HG02759 (cell line): Measurements from ENCODE around the gene GPR183.

Source experiments
- ATAC-seq: cut with Tn5 transposase; IDR thresholded peaks from one replicate; pipeline ENCODE4 v1.9.1; 2021; ENCODE audit warnings: mild to moderate bottlenecking, moderate library complexity; ENCODE audit not compliant: unreplicated experiment

GPR183 gene

GRCh38 chr13:99273128-99273527 lies 34.1 kb downstream of the GPR183 start:
- ATAC-seq: no peak

- no peak for ATAC-seq
Measured at GRCh38 chr13:99272481-99272880, 34.7 kb downstream of the GPR183 start.

DNA sequence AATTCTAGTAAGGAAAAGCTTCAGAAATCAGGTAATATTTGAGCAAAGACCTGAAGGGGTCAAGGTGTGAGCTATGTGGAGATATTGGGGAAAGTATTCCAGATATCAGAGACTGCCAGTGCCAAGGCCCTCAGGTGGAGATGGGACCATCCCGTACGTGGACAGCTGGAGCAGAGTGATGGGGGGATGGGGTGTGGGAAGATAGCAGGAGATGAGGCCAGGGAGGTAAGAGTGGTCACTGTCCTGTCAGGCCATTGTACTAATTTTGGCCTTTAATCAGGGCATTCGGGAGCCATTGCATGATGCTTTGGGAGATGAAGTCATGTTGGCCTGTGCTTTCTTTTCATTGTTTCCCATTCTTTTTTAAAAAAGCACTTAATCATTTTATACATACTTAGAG lies 36.0 kb downstream of the GPR183 start:
- no peak for ATAC-seq

DNA sequence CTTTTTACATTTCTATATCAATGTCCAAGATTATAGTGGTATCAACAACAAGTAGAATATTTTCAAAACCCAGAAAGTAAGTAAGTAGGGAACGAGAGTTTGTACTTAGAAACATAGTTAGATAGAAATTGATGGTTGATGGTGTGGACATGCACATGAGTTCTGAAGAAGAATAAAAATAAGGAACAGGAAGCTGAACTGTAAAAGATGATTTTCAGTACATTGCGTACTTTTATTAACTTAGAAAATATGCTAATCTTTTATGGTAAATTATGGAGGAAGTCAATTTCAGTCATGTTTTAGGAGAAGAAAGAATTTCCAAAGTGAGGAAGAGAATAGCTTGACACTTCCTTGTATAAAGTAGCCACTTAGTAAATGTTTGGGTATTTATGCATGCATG lies 36.7 kb downstream of the GPR183 start:
- ATAC-seq: no peak

DNA sequence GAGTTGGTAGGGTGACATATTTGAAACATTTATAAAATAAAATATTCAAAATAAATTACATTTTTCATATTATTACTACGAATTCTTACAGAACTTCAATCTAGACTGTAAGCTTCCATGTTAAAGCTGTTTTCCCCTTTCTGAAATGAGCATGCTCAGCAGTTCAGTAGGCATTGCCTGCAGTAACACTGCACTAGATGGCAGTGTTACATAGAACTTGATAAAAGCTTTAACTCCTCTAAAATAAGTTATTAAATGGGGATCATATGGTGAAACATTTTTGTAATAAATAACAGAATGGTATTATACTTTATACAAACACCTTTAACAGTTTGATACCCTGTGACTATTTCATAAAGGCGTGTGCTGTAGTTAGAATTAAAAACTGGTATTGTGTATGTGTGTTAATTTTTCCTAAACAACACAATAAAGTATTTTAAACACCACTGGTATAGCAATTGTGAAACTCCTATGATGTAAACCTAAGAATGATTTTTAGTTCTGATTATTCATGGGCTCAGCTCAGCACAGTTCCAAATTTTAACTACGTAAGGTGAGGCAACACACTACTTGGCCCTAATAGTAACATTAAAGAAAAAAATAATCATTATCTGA lies 37.5 kb downstream of the GPR183 start:
- peak; percentile 80 for ATAC-seq

DNA sequence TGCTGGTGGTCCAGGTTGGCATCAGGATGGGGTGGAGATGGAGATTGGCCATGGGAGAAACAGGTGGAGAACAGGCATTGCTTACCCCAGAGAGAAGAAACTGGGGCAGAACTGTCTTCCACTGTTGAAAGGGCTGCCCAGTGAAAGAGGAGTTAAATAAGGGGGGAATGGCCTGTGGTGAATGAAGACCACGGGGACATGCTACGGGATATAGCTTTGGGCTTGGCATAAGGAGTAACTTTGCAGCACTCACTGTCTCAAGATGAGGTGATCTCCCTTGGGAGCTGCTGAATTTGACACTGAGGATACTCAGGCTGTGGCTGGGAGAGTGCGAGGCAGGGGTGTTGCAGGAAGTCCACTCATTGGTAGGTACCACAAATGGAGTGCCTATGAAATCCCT lies 38.4 kb downstream of the GPR183 start:
- no peak for ATAC-seq

DNA sequence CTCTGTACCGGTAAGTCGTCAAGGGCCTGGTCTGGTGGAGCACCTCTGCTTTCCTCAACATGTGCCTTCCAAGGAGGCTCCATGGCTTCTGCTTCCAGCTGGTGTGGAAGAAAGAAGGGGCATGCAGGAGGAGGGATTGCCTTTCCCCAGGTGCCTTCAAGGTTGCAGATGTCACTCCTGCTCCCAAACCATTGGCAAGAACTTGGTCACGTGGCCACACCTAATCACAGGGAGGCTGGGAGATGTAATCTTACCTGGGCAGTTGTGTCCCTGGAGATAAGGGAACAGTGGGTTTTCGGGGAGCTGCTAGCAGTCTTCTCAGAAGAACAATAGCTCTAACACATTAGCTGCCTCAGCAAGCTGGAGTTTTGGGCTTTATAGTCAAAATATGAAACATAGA lies 39.3 kb downstream of the GPR183 start:
- no peak for ATAC-seq

DNA sequence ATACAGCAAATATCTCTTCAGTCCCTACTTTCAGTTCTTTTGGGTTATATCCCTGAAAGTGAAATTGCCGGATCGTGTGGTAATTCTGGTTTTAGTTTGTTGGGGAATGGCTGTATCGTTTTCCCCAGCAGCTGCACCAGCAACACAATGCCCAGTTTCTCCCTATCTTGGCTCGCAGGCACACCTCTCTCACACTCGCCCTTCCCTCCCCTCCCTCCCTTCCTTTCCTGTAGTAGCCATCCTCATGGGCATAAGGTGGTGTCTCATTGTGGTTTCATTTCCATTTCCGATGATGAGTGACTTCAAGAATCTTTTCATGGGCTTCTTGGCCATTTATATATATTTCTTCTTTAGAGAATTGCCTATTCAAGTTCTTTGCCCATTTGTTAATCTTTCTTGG lies 40.4 kb downstream of the GPR183 start:
- ATAC-seq: no peak

GRCh38 chr13:99265821-99266426 lies 41.3 kb downstream of the GPR183 start:
- no peak for ATAC-seq

DNA sequence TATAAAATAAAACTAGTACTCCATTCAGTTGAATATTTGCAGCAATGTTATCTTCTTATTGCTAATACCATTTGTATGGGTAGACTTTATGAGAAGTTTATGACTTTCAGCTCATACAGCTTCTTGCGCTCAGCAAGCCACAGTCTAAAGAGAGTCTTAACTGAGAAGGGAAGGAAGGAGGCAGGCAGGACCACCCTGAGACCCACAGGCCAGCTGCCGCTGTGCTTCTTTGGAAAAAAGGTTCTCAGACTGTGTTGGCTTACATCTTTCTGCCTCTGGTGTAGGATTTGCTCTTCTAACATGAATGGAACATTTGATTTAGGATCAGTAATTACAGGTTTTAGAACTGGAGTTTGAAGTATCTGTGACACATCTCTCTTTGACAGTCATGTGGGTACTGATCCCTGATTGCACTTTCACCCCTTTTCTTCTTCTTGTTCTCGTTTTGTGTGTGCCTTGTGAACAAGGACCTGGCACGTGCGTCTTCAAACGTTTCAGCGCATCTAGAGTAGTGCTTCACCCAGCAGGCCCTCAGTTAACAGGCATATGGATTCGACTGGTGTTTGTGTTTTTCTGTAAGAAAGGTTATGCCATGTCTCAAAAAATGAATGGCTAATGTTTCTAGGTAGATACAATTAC lies 41.9 kb downstream of the GPR183 start:
- ATAC-seq: no peak

DNA sequence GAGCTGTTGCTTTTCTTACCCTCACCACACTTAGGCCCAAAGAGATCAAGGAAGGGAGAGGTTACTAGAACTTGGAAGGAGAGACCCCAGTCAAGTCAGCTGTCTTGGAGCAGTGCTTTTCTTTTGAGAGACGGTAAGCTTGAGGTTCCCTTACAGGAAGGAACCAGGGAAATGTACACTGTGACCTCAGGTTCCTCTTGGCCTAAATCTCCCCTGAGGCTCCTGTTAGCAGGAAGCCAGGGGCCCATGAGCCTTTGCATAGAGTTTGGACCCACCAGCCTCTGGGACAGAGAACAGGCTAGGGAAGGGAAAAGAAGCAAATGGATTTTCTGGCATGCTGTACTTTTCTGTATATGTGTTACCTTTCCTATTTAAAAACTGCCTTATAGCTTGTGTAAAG lies 43.1 kb downstream of the GPR183 start:
- ATAC-seq: no peak

DNA sequence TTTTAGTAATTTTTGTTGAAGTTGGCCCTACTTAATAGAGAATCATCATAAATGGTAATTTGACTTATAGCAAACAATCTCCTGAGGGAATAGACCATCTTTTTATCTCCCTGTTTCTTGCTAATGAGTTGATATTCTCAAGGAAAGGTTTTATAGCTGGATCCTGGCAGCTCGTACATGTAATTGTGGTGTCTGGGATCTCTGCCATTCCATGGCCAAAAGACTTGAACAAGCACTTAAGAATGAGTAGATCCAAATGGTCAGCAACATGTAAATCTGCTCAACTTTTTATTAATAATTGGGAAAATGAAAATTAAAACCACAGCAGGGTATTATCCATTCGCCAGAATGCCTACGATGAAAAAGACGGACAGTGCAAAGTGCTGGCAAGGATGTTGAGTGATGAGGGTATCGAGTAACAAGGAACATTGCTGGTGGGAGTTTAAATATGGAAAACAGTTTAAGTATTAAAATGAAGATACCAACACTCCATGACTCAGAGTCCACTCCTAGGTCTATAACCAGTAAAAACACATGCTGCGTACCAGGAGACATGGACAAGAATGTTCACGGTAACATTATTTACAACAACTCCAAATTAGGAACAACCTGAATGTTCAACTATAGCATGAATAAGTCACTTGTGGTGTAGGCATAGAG lies 43.9 kb downstream of the GPR183 start:
- ATAC-seq: no peak

DNA sequence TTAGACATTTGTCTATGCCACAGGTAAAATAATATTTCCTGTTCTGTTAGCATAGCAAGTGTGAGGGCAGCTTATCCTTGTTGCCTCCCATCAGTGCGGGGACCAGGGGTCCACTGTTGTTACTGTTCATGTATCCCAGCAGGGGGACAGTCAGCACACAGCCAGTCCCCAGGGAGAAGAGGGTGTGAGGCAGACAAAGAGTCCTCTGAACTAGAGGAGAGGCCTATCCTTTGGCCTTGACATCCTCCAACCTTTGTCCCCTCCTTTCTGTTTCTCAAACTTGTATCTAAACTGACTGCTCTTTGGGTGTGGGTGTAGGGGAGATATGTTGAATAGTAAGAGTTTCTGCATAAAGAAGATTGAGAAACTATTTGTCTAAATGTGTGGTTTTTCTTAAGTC lies 46.1 kb downstream of the GPR183 start:
- ATAC-seq: no peak

GRCh38 chr13:99260216-99260615 lies 47.0 kb downstream of the GPR183 start:
- no peak for ATAC-seq

DNA sequence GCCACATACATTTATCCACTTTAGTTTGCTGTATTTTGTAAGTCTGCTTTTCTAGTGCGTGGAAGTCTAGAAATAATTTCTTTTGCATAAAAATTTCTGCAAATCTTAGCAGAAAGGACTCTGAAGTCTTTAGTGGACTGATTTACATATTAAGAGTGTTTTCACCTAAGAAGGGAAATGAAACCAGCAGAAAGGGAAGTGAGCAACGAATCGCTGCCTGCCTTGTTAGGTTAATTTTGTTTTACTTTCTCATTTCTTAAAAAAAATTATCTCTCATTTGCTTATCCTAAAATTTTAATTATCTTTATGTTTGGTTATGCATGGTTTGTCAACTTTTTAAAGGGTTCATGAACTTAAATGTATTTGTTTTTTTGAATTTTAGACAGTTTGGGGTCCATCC lies 48.3 kb downstream of the GPR183 start:
- peak; percentile 56 for ATAC-seq

DNA sequence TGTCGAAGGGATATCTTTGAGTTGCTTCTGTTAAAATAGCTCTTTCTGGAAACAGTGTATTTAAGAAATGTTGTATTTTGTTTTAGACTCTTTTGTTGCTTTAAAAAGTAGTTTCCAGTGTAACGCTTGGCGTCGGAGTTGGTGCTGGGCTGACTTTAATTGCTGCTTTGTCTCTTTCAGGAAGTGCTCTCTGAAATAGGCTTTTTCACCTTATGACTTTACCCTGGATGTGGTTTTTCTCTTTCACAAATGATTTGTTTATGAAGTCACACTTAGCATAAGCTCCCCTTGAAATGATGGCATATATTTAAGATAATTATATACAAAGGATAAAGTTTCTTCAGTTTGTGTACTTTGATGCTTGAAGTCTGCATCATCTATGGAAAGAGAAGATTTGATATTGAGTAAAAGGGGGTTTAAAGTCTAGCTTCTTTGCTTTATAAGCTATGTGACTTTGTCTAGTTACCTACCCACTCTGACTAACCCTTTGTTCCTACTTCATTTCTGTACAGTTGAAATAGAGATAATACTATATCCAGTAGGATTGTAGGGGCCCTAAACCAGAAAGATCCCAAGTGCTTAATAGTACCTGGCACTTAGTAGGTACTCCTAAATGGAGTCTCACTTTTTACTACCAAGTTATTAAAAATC lies 48.9 kb downstream of the GPR183 start, which contains the start of gene GPR18:
Gene GPR18 (minus strand): TSS at position 170 of the 651 bp plus-strand sequence. CDS start 2,507 bp downstream, outside the sequence.
- ATAC-seq: peak; percentile 88

- ATAC-seq: no peak
Measured at GRCh38 chr13:99257291-99257690, 49.9 kb downstream of the GPR183 start.

DNA sequence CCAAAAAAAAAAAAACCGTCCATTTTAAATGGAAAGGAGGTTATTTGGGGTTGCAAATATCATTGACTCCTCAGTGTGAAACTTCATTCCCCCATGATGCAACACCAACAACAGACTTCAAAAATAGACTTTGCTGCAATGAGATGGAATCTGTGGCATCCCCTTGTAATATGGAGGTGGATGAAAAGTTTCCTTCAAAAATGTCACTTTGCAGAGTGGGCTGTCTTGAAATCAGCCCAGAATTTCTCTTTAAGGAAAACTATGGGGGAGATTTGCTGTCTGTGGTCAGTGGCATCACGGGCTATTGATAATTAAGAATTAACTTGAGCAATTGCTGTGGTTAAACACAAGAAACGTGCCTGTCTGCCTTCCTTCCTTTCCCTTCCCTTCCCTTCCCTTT lies 50.5 kb downstream of the GPR183 start:
- no peak for ATAC-seq

GRCh38 chr13:99256283-99256682 lies 50.9 kb downstream of the GPR183 start:
- ATAC-seq: no peak

- ATAC-seq: no peak
Measured at GRCh38 chr13:99255271-99255670, 51.9 kb downstream of the GPR183 start.

GRCh38 chr13:99254830-99255229 lies 52.4 kb downstream of the GPR183 start:
- ATAC-seq: no peak
